Colonic mucosa (tissue), 4 donors: ENCODE results near the gene FRAT1. TPM values are rescaled to one million over a fixed set of nuclear protein-coding genes. Genes with fewer than 3 reads are reported as not detected.

Source experiments
- DNase-seq: peaks from one replicate; pipeline ENCODE4 v3.0.0-alpha.2; 2020
- H3K27ac ChIP-seq: fragments of 200-600 bp; one replicate; pipeline ENCODE4 v1.8.0; 2021
- H3K27me3 ChIP-seq: fragments of 200-600 bp; one replicate; pipeline ENCODE4 v1.8.0; 2021
- H3K36me3 ChIP-seq: fragments of 200-600 bp; one replicate; pipeline ENCODE4 v1.8.0; 2021
- H3K4me1 ChIP-seq: fragments of 200-600 bp; one replicate; pipeline ENCODE4 v1.8.0; 2021; ENCODE audit warnings: mild to moderate bottlenecking
- H3K4me3 ChIP-seq: fragments of 200-600 bp; one replicate; pipeline ENCODE4 v1.8.0; 2021
- H3K9ac ChIP-seq, 2 donors: one replicate each; pipeline ENCODE4 v1.7.0; 2013; ENCODE audit warnings: control low read depth in 2 of 2, low read depth in 2 of 2, low read length in 2 of 2
- H3K9me3 ChIP-seq: fragments of 200-600 bp; one replicate; pipeline ENCODE4 v1.8.0; 2021
- CTCF ChIP-seq: fragments of 200-600 bp; IDR thresholded peaks from one replicate; pipeline ENCODE4 v1.8.0; 2022; ENCODE audit warnings: antibody characterized with exemption, mild to moderate bottlenecking
- intact Hi-C: fragments of 100-400 bp; cut with DNase I; formaldehyde crosslinking; loops from one replicate; pipeline ENCODE4 v1.14.1; 2022
- total RNA-seq, 2 donors: library from RNA; stranded (reverse); fragmentation: NEBNext Ultra II Directional in 1 of 2; extraction: Animal tissue kit (Norgen Biotek cat#: 25700) in 1 of 2; gene quantifications; one replicate each; pipeline ENCODE4 v1.2.1, GENCODE V29; 2021
- donor health status: healthy.
- donor health status: DM: no; HTN: no; CAD: no.
- donor health status: DM: no; HTN: no; CAD: no.

Gene FRAT1
- total RNA-seq, 2 donors from 2014 or later = 5.0 to 6.1 TPM

GRCh38 chr10:97367126-97367649, 48.1 kb downstream of the FRAT1 start:
- Histone ChIP-seq H3K36me3 (peaks cover 6% of the 10 kb centered on the region), H3K27ac (no peak overlapping the region), H3K27me3 (no peaks in the 10 kb centered on the region), H3K9me3 (no peaks in the 10 kb centered on the region), H3K4me1 (no peaks in the 10 kb centered on the region), H3K9ac (no peak overlapping the region), H3K4me3 (no peak overlapping the region)
- intact Hi-C loops = no loop called here
- no peak for TF ChIP-seq CTCF
- DNase-seq = no peak

Other genes starting within 250 kb of the FRAT1 start
- gene SLIT1, start 133.3 kb upstream of the FRAT1 start, total RNA-seq = under 1 TPM; 0.17 to 0.24 TPM
- 1 to 10 TPM; 8.0 to 9.8 TPM for gene ARHGAP19, start 26.6 kb upstream of the FRAT1 start, total RNA-seq
- 10 to 100 TPM; 34.3 to 53.1 TPM for gene FRAT2, start 15.5 kb downstream of the FRAT1 start, total RNA-seq
- gene RRP12, start 82.1 kb downstream of the FRAT1 start, total RNA-seq = 10 to 100 TPM; 11.5 to 30.4 TPM
- 100 to 1,000 TPM; 392 to 453 TPM for gene PGAM1, start 106.9 kb downstream of the FRAT1 start, total RNA-seq
- gene EXOSC1, start 126.7 kb downstream of the FRAT1 start, total RNA-seq = 10 to 100 TPM; 22.5 to 35.5 TPM
- gene ZDHHC16, start 126.9 kb downstream of the FRAT1 start, total RNA-seq = 10 to 100 TPM; 31.4 to 57.0 TPM
- gene MMS19, start 179.2 kb downstream of the FRAT1 start, total RNA-seq = 10 to 100 TPM; 43.7 to 62.2 TPM
- gene UBTD1, start 179.7 kb downstream of the FRAT1 start, total RNA-seq = 1 to 10 TPM; 1.8 to 3.2 TPM